Stimulated activated CD4-positive, alpha-beta T cell treated with anti-CD3 and anti-CD28 coated beads, Interleukin-12 subunit alpha, Interleukin-12 subunit beta, amount 100 ng/mL, for 48 hours (primary cell): ENCODE results near the gene GABRG3.

ENCODE experiments used
- DNase-seq, 3 donors: peaks; one replicate each; pipeline ENCODE4 v3.0.0-alpha.2; 2020; ENCODE audit warnings: low read depth in 2 of 3, low spot score in 1 of 3

The GABRG3 gene

GRCh38 chr15:27061739-27062138 lies 90.8 kb downstream of the GABRG3 start:
- DNase-seq = no peak

GRCh38 chr15:27062951-27063350 lies 92.0 kb downstream of the GABRG3 start:
- no peak for DNase-seq

GRCh38 chr15:27064080-27064479 lies 93.1 kb downstream of the GABRG3 start:
- DNase-seq = no peak

- DNase-seq = no peak
Observed at GRCh38 chr15:27065151-27065550, 94.2 kb downstream of the GABRG3 start.

GRCh38 chr15:27065785-27066184 lies 94.8 kb downstream of the GABRG3 start:
- no peak for DNase-seq

- no peak for DNase-seq
Observed at GRCh38 chr15:27066446-27066845, 95.5 kb downstream of the GABRG3 start.

GRCh38 chr15:27067175-27067574 lies 96.2 kb downstream of the GABRG3 start:
- DNase-seq = no peak

- DNase-seq = no peak
Observed at GRCh38 chr15:27070841-27071240, 99.9 kb downstream of the GABRG3 start.

- DNase-seq = no peak
Observed at GRCh38 chr15:27074179-27074578, 103.2 kb downstream of the GABRG3 start.

GRCh38 chr15:27077790-27078189 lies 106.8 kb downstream of the GABRG3 start:
- no peak for DNase-seq

- DNase-seq = no peak
Observed at GRCh38 chr15:27081676-27082418, 110.9 kb downstream of the GABRG3 start.

- DNase-seq = no peak
Observed at GRCh38 chr15:27082526-27082925, 111.5 kb downstream of the GABRG3 start.

- DNase-seq = no peak
Observed at GRCh38 chr15:27084844-27085243, 113.9 kb downstream of the GABRG3 start.

- DNase-seq = no peak
Observed at GRCh38 chr15:27086149-27086548, 115.2 kb downstream of the GABRG3 start.

- no peak for DNase-seq
Observed at GRCh38 chr15:27086805-27087204, 115.8 kb downstream of the GABRG3 start.

GRCh38 chr15:27087651-27088583 lies 116.9 kb downstream of the GABRG3 start:
- DNase-seq = no peak

GRCh38 chr15:27088584-27089232 lies 117.7 kb downstream of the GABRG3 start:
- no peak for DNase-seq

GRCh38 chr15:27089233-27089586 lies 118.2 kb downstream of the GABRG3 start:
- no peak for DNase-seq

- DNase-seq = no peak
Observed at GRCh38 chr15:27089676-27090075, 118.7 kb downstream of the GABRG3 start.

GRCh38 chr15:27091270-27091940 lies 120.4 kb downstream of the GABRG3 start:
- DNase-seq = no peak

GRCh38 chr15:27092390-27092789 lies 121.4 kb downstream of the GABRG3 start:
- no peak for DNase-seq
